ENCODE measurements around the gene CHRNA4.

CHRNA4 gene

GRCh38 chr20:63395723-63396122 is 34.6 kb upstream of the CHRNA4 start:
- Histone ChIP-seq H3K4me1 (ENCODE audit: insufficient read depth, low read length) (peaks cover 11% of the 10 kb centered on the region; the same call in 1 of the 2 replicates), H3K36me3 (ENCODE audit: insufficient read depth, low read depth, low read length) (no peaks in the 10 kb centered on the region), H3K4me3 (ENCODE audit: low read length) (no peak overlapping the region), H3K9ac (ENCODE audit: low read depth, low read length) (no peak overlapping the region), H3K9me3 (ENCODE audit: insufficient read depth, low read depth, low read length) (no peaks in the 10 kb centered on the region; the same call in 1 of the 2 replicates), H3K27ac (ENCODE audit: low read length) (no peak overlapping the region), H3K27me3 (ENCODE audit: insufficient read depth, low read length) (no peaks in the 10 kb centered on the region)

- H3K9ac ChIP-seq (ENCODE audit: low read depth, low read length): no peak overlapping the region
- H3K9me3 ChIP-seq (ENCODE audit: insufficient read depth, low read depth, low read length): no peaks in the 10 kb centered on the region; the same call in 1 of the 2 replicates
- peaks cover 11% of the 10 kb centered on the region; the same call in 1 of the 2 replicates for H3K4me1 ChIP-seq (ENCODE audit: insufficient read depth, low read length)
- no peaks in the 10 kb centered on the region for H3K36me3 ChIP-seq (ENCODE audit: insufficient read depth, low read depth, low read length)
- no peak overlapping the region for H3K27ac ChIP-seq (ENCODE audit: low read length)
- H3K27me3 ChIP-seq (ENCODE audit: insufficient read depth, low read length): no peaks in the 10 kb centered on the region
- no peak overlapping the region for H3K4me3 ChIP-seq (ENCODE audit: low read length)
Observed at GRCh38 chr20:63394920-63395455, 33.8 kb upstream of the CHRNA4 start.

GRCh38 chr20:63394069-63394919 is 33.1 kb upstream of the CHRNA4 start:
- Histone ChIP-seq H3K4me3 (ENCODE audit: low read length) (peak overlapping the region; percentile 37; the same call in 1 of the 2 replicates), H3K36me3 (ENCODE audit: insufficient read depth, low read depth, low read length) (no peaks in the 10 kb centered on the region), H3K9me3 (ENCODE audit: insufficient read depth, low read depth, low read length) (no peaks in the 10 kb centered on the region; the same call in 1 of the 2 replicates), H3K27me3 (ENCODE audit: insufficient read depth, low read length) (no peaks in the 10 kb centered on the region), H3K4me1 (ENCODE audit: insufficient read depth, low read length) (peaks cover 11% of the 10 kb centered on the region; the same call in 1 of the 2 replicates), H3K27ac (ENCODE audit: low read length) (peak overlapping the region; percentile 70), H3K9ac (ENCODE audit: low read depth, low read length) (peak overlapping the region; percentile 45; the same call in 1 of the 2 replicates)

- H3K9ac ChIP-seq (ENCODE audit: low read depth, low read length): no peak overlapping the region; the same call in 1 of the 2 replicates
- H3K4me1 ChIP-seq (ENCODE audit: insufficient read depth, low read length): peaks cover 11% of the 10 kb centered on the region; the same call in 1 of the 2 replicates
- H3K9me3 ChIP-seq (ENCODE audit: insufficient read depth, low read depth, low read length): no peaks in the 10 kb centered on the region; the same call in 1 of the 2 replicates
- no peak overlapping the region; the same call in 1 of the 2 replicates for H3K4me3 ChIP-seq (ENCODE audit: low read length)
- H3K27me3 ChIP-seq (ENCODE audit: insufficient read depth, low read length): no peaks in the 10 kb centered on the region
- no peaks in the 10 kb centered on the region for H3K36me3 ChIP-seq (ENCODE audit: insufficient read depth, low read depth, low read length)
- H3K27ac ChIP-seq (ENCODE audit: low read length): peak overlapping the region; percentile 70
Observed at GRCh38 chr20:63393566-63393965, 32.4 kb upstream of the CHRNA4 start.

GRCh38 chr20:63392465-63393365 is 31.6 kb upstream of the CHRNA4 start:
- peaks cover 11% of the 10 kb centered on the region; the same call in 1 of the 2 replicates for H3K4me1 ChIP-seq (ENCODE audit: insufficient read depth, low read length)
- H3K27ac ChIP-seq (ENCODE audit: low read length): no peak overlapping the region
- H3K4me3 ChIP-seq (ENCODE audit: low read length): no peak overlapping the region
- no peaks in the 10 kb centered on the region for H3K27me3 ChIP-seq (ENCODE audit: insufficient read depth, low read length)
- no peak overlapping the region for H3K9ac ChIP-seq (ENCODE audit: low read depth, low read length)
- H3K9me3 ChIP-seq (ENCODE audit: insufficient read depth, low read depth, low read length): peaks cover 5% of the 10 kb centered on the region; the same call in 1 of the 2 replicates
- H3K36me3 ChIP-seq (ENCODE audit: insufficient read depth, low read depth, low read length): no peaks in the 10 kb centered on the region

- Histone ChIP-seq H3K27me3 (ENCODE audit: insufficient read depth, low read length) (no peaks in the 10 kb centered on the region), H3K9me3 (ENCODE audit: insufficient read depth, low read depth, low read length) (peaks cover 25% of the 10 kb centered on the region), H3K4me1 (ENCODE audit: insufficient read depth, low read length) (no peaks in the 10 kb centered on the region; the same call in 1 of the 2 replicates), H3K9ac (ENCODE audit: low read depth, low read length) (no peak overlapping the region), H3K27ac (ENCODE audit: low read length) (no peak overlapping the region), H3K4me3 (ENCODE audit: low read length) (no peak overlapping the region), H3K36me3 (ENCODE audit: insufficient read depth, low read depth, low read length) (no peaks in the 10 kb centered on the region)
Observed at GRCh38 chr20:63387917-63388316, 26.8 kb upstream of the CHRNA4 start.

- H3K9me3 ChIP-seq (ENCODE audit: insufficient read depth, low read depth, low read length): peaks cover 25% of the 10 kb centered on the region
- H3K36me3 ChIP-seq (ENCODE audit: insufficient read depth, low read depth, low read length): no peaks in the 10 kb centered on the region
- no peaks in the 10 kb centered on the region; the same call in 1 of the 2 replicates for H3K4me1 ChIP-seq (ENCODE audit: insufficient read depth, low read length)
- no peak overlapping the region for H3K9ac ChIP-seq (ENCODE audit: low read depth, low read length)
- H3K4me3 ChIP-seq (ENCODE audit: low read length): no peak overlapping the region
- H3K27ac ChIP-seq (ENCODE audit: low read length): no peak overlapping the region
- no peaks in the 10 kb centered on the region for H3K27me3 ChIP-seq (ENCODE audit: insufficient read depth, low read length)
Observed at GRCh38 chr20:63387393-63387792, 26.2 kb upstream of the CHRNA4 start.

GRCh38 chr20:63386491-63386890 is 25.3 kb upstream of the CHRNA4 start:
- Histone ChIP-seq H3K9ac (ENCODE audit: low read depth, low read length) (no peak overlapping the region), H3K4me1 (ENCODE audit: insufficient read depth, low read length) (no peaks in the 10 kb centered on the region; the same call in 1 of the 2 replicates), H3K36me3 (ENCODE audit: insufficient read depth, low read depth, low read length) (no peaks in the 10 kb centered on the region), H3K27ac (ENCODE audit: low read length) (no peak overlapping the region), H3K9me3 (ENCODE audit: insufficient read depth, low read depth, low read length) (peaks cover 25% of the 10 kb centered on the region), H3K27me3 (ENCODE audit: insufficient read depth, low read length) (no peaks in the 10 kb centered on the region), H3K4me3 (ENCODE audit: low read length) (no peak overlapping the region)

- Histone ChIP-seq H3K9ac (ENCODE audit: low read depth, low read length) (no peak overlapping the region), H3K27ac (ENCODE audit: low read length) (no peak overlapping the region), H3K36me3 (ENCODE audit: insufficient read depth, low read depth, low read length) (no peaks in the 10 kb centered on the region), H3K4me1 (ENCODE audit: insufficient read depth, low read length) (no peaks in the 10 kb centered on the region; the same call in 1 of the 2 replicates), H3K4me3 (ENCODE audit: low read length) (no peak overlapping the region), H3K9me3 (ENCODE audit: insufficient read depth, low read depth, low read length) (peaks cover 25% of the 10 kb centered on the region), H3K27me3 (ENCODE audit: insufficient read depth, low read length) (no peaks in the 10 kb centered on the region)
Observed at GRCh38 chr20:63385819-63386218, 24.7 kb upstream of the CHRNA4 start.

GRCh38 chr20:63384336-63384735 is 23.2 kb upstream of the CHRNA4 start:
- Histone ChIP-seq H3K9ac (ENCODE audit: low read depth, low read length) (no peak overlapping the region), H3K4me1 (ENCODE audit: insufficient read depth, low read length) (no peaks in the 10 kb centered on the region; the same call in 1 of the 2 replicates), H3K9me3 (ENCODE audit: insufficient read depth, low read depth, low read length) (peaks cover 25% of the 10 kb centered on the region), H3K27ac (ENCODE audit: low read length) (no peak overlapping the region), H3K36me3 (ENCODE audit: insufficient read depth, low read depth, low read length) (no peaks in the 10 kb centered on the region), H3K4me3 (ENCODE audit: low read length) (no peak overlapping the region), H3K27me3 (ENCODE audit: insufficient read depth, low read length) (no peaks in the 10 kb centered on the region)

GRCh38 chr20:63383556-63383955 is 22.4 kb upstream of the CHRNA4 start:
- Histone ChIP-seq H3K4me3 (ENCODE audit: low read length) (no peak overlapping the region), H3K36me3 (ENCODE audit: insufficient read depth, low read depth, low read length) (no peaks in the 10 kb centered on the region), H3K4me1 (ENCODE audit: insufficient read depth, low read length) (no peaks in the 10 kb centered on the region; the same call in 1 of the 2 replicates), H3K9ac (ENCODE audit: low read depth, low read length) (no peak overlapping the region), H3K27ac (ENCODE audit: low read length) (no peak overlapping the region), H3K27me3 (ENCODE audit: insufficient read depth, low read length) (no peaks in the 10 kb centered on the region), H3K9me3 (ENCODE audit: insufficient read depth, low read depth, low read length) (peaks cover 25% of the 10 kb centered on the region)

All from iPS-20b (cell line).